ENCODE measurements around the gene SETD3.

- TF ChIP-seq CTCF (IDR thresholded peaks at IDR 0.05; ENCODE audit: low read length) (no peak), EZH2 (IDR thresholded peaks at IDR 0.05; ENCODE audit: borderline replicate concordance, low read length) (no peak)
Measured at GRCh38 chr14:99441157-99441870, 39.3 kb downstream of the SETD3 start.

All from OCI-LY1 (cell line).